Pancreas (tissue), 10 donors: ENCODE data around the gene SP8. TPM values are rescaled to one million over a fixed set of nuclear protein-coding genes. Genes with fewer than 3 reads are reported as not detected.

Source experiments
- ATAC-seq, 4 donors: fragments of 200-7000 bp; cut with Tn5 transposase; one replicate each; pipeline versions ENCODE4 v1.8.0 to v1.9.1; 2020; ENCODE audit warnings: mild to moderate bottlenecking in 4 of 4, moderate library complexity in 4 of 4
- DNase-seq, 6 donors: peaks; one replicate each; pipeline ENCODE4 v3.0.0-alpha.2; 2020
- FAIRE-seq: peaks from 2 replicates; lab custom pipeline; 2012; peaks lifted over from hg19 to GRCh38; lab: Jason Lieb, UNC
- H3K27ac ChIP-seq, 4 donors: fragments of 200-600 bp; sonication (generic); 1 replicate in 3 of 4; 2 replicates in 1 of 4; pipeline versions ENCODE4 v1.5.0 to v1.8.0; 2020
- H3K27me3 ChIP-seq, 4 donors: fragments of 200-600 bp; one replicate each; pipeline ENCODE4 v1.8.0; 2021
- H3K36me3 ChIP-seq, 3 donors: fragments of 200-600 bp; sonication (generic) in 1 of 3; one replicate each; pipeline versions ENCODE4 v1.5.0 to v1.8.0; 2020 to 2021
- H3K4me1 ChIP-seq, 3 donors: fragments of 200-600 bp; one replicate each; pipeline ENCODE4 v1.8.0; 2021
- H3K4me3 ChIP-seq, 4 donors: fragments of 200-600 bp; sonication (generic) in 2 of 4; one replicate each; pipeline versions ENCODE4 v1.5.0 to v1.8.0; 2020 to 2021
- H3K9me3 ChIP-seq, 4 donors: fragments of 200-600 bp; one replicate each; pipeline ENCODE4 v1.8.0; 2021
- CTCF ChIP-seq, 4 donors: fragments of 200-600 bp; sonication (generic) in 3 of 4; IDR thresholded peaks; one replicate each; pipeline versions ENCODE4 v1.5.0 to v1.8.0; 2021; ENCODE audit warnings: antibody characterized with exemption in 4 of 4
- WGBS, 2 donors: extraction: QIAGEN DNeasy Blood & Tissue Kit; methylation state at CpG; one replicate each; pipeline ENCODE4 v1.1.7; 2013; 5-methylcytosine and 5-hydroxymethylcytosine counted together
- intact Hi-C, 3 donors: fragments of 100-400 bp; cut with DNase I; formaldehyde crosslinking; loops; one replicate each; pipeline versions ENCODE4 v1.11.1 to v1.14.2; 2022
- polyA plus RNA-seq, 2 donors: library from polyadenylated mRNA; stranded (reverse); fragments of 200-250 nt; gene quantifications; one replicate each; pipeline ENCODE4 v1.2.3, GENCODE V29; 2013
- total RNA-seq, 6 donors: library from RNA; stranded (reverse); fragmentation: NEBNext Ultra II Directional in 4 of 6; extraction: Animal tissue kit (Norgen Biotek cat#: 25700) in 4 of 6; gene quantifications; one replicate each; pipeline versions ENCODE4 v1.2.1 to v1.2.4, GENCODE V29; 2021 to 2023
- donor health status: healthy with polysubstance abuse.
- donor health status: DM: no; HTN: no; CAD: no; lungs with moderate emphysema.
- donor health status: DM: no; HTN: no; CAD: no.
- donor health status: control.
- donor health status: control.
- donor health status: Bipolar disorder and iron deficiency.
- donor health status: DM: yes; HTN: yes; CAD: no.
- donor health status: DM: no; HTN: no; CAD: no.
- donor health status: DM: no; HTN: no; CAD: no.
- donor health status: DM: yes; HTN: yes; CAD: no.

SP8 gene
- total and polyA plus RNA-seq, 8 donors = not detected

GRCh38 chr7:20795361-20795760, 8.7 kb upstream of the SP8 start:
- 15 to 16% methylated on average over 10 of the region's 10 CpGs for WGBS, 2 donors
- peaks cover 12 to 71% (median 42%) of the 10 kb centered on the region in 4 donors for H3K27me3 ChIP-seq
- intact Hi-C loops = no loop called here
- H3K27ac ChIP-seq = no peak overlapping the region
- ATAC-seq = no peak
- H3K4me1 ChIP-seq = peaks cover 0 to 11% (median 0%) of the 10 kb centered on the region in 3 donors
- TF ChIP-seq CTCF (IDR thresholded peaks at IDR 0.05) = no peak
- no peak overlapping the region for H3K4me3 ChIP-seq
- DNase-seq = no peak
- no peaks in the 10 kb centered on the region for H3K36me3 ChIP-seq
- H3K9me3 ChIP-seq = no peaks in the 10 kb centered on the region
- FAIRE-seq = no peak

GRCh38 chr7:20794676-20795075, 8.0 kb upstream of the SP8 start:
- Histone ChIP-seq H3K9me3 (no peaks in the 10 kb centered on the region), H3K27ac (no peak overlapping the region), H3K27me3 (peaks cover 12 to 78% (median 48%) of the 10 kb centered on the region in 4 donors), H3K4me3 (no peak overlapping the region), H3K36me3 (no peaks in the 10 kb centered on the region), H3K4me1 (peaks cover 0 to 11% (median 0%) of the 10 kb centered on the region in 3 donors)
- TF ChIP-seq CTCF (IDR thresholded peaks at IDR 0.05) = no peak
- intact Hi-C loops = no loop called here
- ATAC-seq (no peak), FAIRE-seq (no peak), DNase-seq (no peak)
- 6 to 11% methylated on average over 13 of the region's 13 CpGs for WGBS, 2 donors

- no peak for TF ChIP-seq CTCF (IDR thresholded peaks at IDR 0.05)
- 17 to 19% methylated on average over 15 of the region's 15 CpGs for WGBS, 2 donors
- Histone ChIP-seq H3K27ac (no peak overlapping the region), H3K4me1 (peaks cover 0 to 8% (median 0%) of the 10 kb centered on the region in 3 donors), H3K4me3 (no peak overlapping the region), H3K27me3 (peaks cover 12 to 86% (median 51%) of the 10 kb centered on the region in 4 donors), H3K36me3 (no peaks in the 10 kb centered on the region), H3K9me3 (no peaks in the 10 kb centered on the region)
- FAIRE-seq (no peak), ATAC-seq (no peak), DNase-seq (no peak)
- intact Hi-C loops = no loop called here
Measured at GRCh38 chr7:20793694-20794394, 7.2 kb upstream of the SP8 start.

GRCh38 chr7:20793248-20793647, 6.6 kb upstream of the SP8 start:
- DNase-seq (no peak), ATAC-seq (no peak), FAIRE-seq (no peak)
- 17 to 20% methylated on average over 15 of the region's 15 CpGs for WGBS, 2 donors
- Histone ChIP-seq H3K4me3 (no peak overlapping the region), H3K27me3 (peaks cover 12 to 92% (median 57%) of the 10 kb centered on the region in 4 donors), H3K9me3 (no peaks in the 10 kb centered on the region), H3K36me3 (no peaks in the 10 kb centered on the region), H3K27ac (no peak overlapping the region), H3K4me1 (peaks cover 0 to 4% (median 0%) of the 10 kb centered on the region in 3 donors)
- no peak for TF ChIP-seq CTCF (IDR thresholded peaks at IDR 0.05)
- intact Hi-C loops = no loop called here
